HG03108 (cell line): ENCODE results near the gene TENM3.
"Not testable (repeated sequence)": the region's sequence is repeated elsewhere in the genome, so short reads cannot be mapped to it uniquely, and the experiment has no call there.

Experiments used
- ATAC-seq: cut with Tn5 transposase; IDR thresholded peaks from one replicate; pipeline ENCODE4 v1.9.1; 2021; ENCODE audit warnings: moderate library complexity; ENCODE audit not compliant: unreplicated experiment

The TENM3 gene

GRCh38 chr4:182225257-182225852, 17.8 kb upstream of the TENM3 start:
- ATAC-seq: no peak

- ATAC-seq: no peak
These were observed 15.6 kb upstream of the TENM3 start for GRCh38 chr4:182227611-182228010.

GRCh38 chr4:182228991-182229577, 14.1 kb upstream of the TENM3 start:
- ATAC-seq: no peak

- ATAC-seq: no peak
These were observed 12.9 kb upstream of the TENM3 start for GRCh38 chr4:182230256-182230655.

GRCh38 chr4:182231080-182231479, 12.1 kb upstream of the TENM3 start:
- no peak for ATAC-seq

GRCh38 chr4:182231496-182231895, 11.7 kb upstream of the TENM3 start:
- ATAC-seq: no peak

GRCh38 chr4:182233310-182234090, 9.7 kb upstream of the TENM3 start:
- ATAC-seq: no peak

GRCh38 chr4:182235021-182235795, 8.0 kb upstream of the TENM3 start:
- no peak for ATAC-seq

GRCh38 chr4:182236186-182236585, 7.0 kb upstream of the TENM3 start:
- ATAC-seq: no peak

GRCh38 chr4:182237010-182237409, 6.2 kb upstream of the TENM3 start:
- not testable (repeated sequence) for ATAC-seq

- ATAC-seq: no peak
These were observed 4.8 kb upstream of the TENM3 start for GRCh38 chr4:182238355-182238931.

GRCh38 chr4:182240161-182241130, 2.8 kb upstream of the TENM3 start:
- ATAC-seq: no peak

GRCh38 chr4:182242260-182242659, 942 bp upstream of the TENM3 start:
- ATAC-seq: not testable (repeated sequence)

- no peak for ATAC-seq
These were observed 415 bp upstream of the TENM3 start for GRCh38 chr4:182242787-182243186.

GRCh38 chr4:182245041-182245440, 1.8 kb downstream of the TENM3 start:
- ATAC-seq: no peak

- ATAC-seq: no peak
These were observed 2.5 kb downstream of the TENM3 start for GRCh38 chr4:182245541-182246215.

GRCh38 chr4:182246401-182247205, 3.4 kb downstream of the TENM3 start:
- no peak for ATAC-seq

- ATAC-seq: no peak
These were observed 5.1 kb downstream of the TENM3 start for GRCh38 chr4:182248295-182248694.

- no peak for ATAC-seq
These were observed 7.2 kb downstream of the TENM3 start for GRCh38 chr4:182250446-182250845.
